Skin epidermis (tissue), 12 donors: ENCODE data around the gene PSMD7.
"Not testable (repeated sequence)": the region's sequence is repeated elsewhere in the genome, so short reads cannot be mapped to it uniquely, and the experiment has no call there.

Source experiments
- H3K27ac ChIP-seq, 21 experiments: fragments of 200-600 bp; sonication (generic) in 11 of 21; one replicate each; pipeline ENCODE4 v1.5.0; 2020; ENCODE audit warnings: mild to moderate bottlenecking in 3 of 21, inconsistent platforms in 2 of 21, moderate library complexity in 2 of 21
- H3K4me3 ChIP-seq, 7 experiments: fragments of 200-600 bp; sonication (generic) in 2 of 7; one replicate each; pipeline ENCODE4 v1.5.0; 2020; ENCODE audit warnings: inconsistent platforms in 2 of 7, mild to moderate bottlenecking in 2 of 7, moderate library complexity in 1 of 7

PSMD7 gene

GRCh38 chr16:74291577-74292208, 4.9 kb upstream of the PSMD7 start:
- no peak overlapping the region for H3K4me3 ChIP-seq
- H3K27ac ChIP-seq: peak overlapping the region in 3 of 21 experiments; percentile 34 to 59 (median 40)

GRCh38 chr16:74296104-74296431, 546 bp upstream of the PSMD7 start:
- peak overlapping the region; percentile 87 to 99 (median 95) for H3K27ac ChIP-seq
- peak overlapping the region; percentile 64 to 99 (median 81) for H3K4me3 ChIP-seq

- peak overlapping the region; percentile 87 to 99 (median 95) for H3K27ac ChIP-seq
- H3K4me3 ChIP-seq: peak overlapping the region; percentile 64 to 99 (median 81)
These were observed 591 bp downstream of the PSMD7 start for GRCh38 chr16:74297145-74297665.

GRCh38 chr16:74298104-74298503, 1.5 kb downstream of the PSMD7 start:
- Histone ChIP-seq H3K27ac (peak overlapping the region in 7 of 21 experiments; percentile 89 to 99 (median 96)), H3K4me3 (peak overlapping the region in 4 of 7 experiments; percentile 64 to 81 (median 76))

GRCh38 chr16:74302341-74302740, 5.7 kb downstream of the PSMD7 start:
- H3K4me3 ChIP-seq: no peak overlapping the region
- H3K27ac ChIP-seq: no peak overlapping the region

GRCh38 chr16:74304164-74304834, 7.7 kb downstream of the PSMD7 start:
- Histone ChIP-seq H3K4me3 (no peak overlapping the region), H3K27ac (no peak overlapping the region)

GRCh38 chr16:74304835-74305176, 8.2 kb downstream of the PSMD7 start:
- no peak overlapping the region for H3K27ac ChIP-seq

GRCh38 chr16:74305281-74305680, 8.7 kb downstream of the PSMD7 start:
- no peak overlapping the region for H3K4me3 ChIP-seq
- no peak overlapping the region for H3K27ac ChIP-seq

More at GRCh38 chr16:74304835-74305176, 8.2 kb downstream of the PSMD7 start:
- no peak overlapping the region for H3K4me3 ChIP-seq

- H3K27ac ChIP-seq: no peak overlapping the region
- no peak overlapping the region for H3K4me3 ChIP-seq
These were observed 9.6 kb downstream of the PSMD7 start for GRCh38 chr16:74305978-74306784.

GRCh38 chr16:74307383-74307782, 10.8 kb downstream of the PSMD7 start:
- no peak overlapping the region for H3K4me3 ChIP-seq
- no peak overlapping the region for H3K27ac ChIP-seq

GRCh38 chr16:74309789-74310781, 13.5 kb downstream of the PSMD7 start:
- H3K4me3 ChIP-seq: no peak overlapping the region
- H3K27ac ChIP-seq: peak overlapping the region in 1 of 21 experiments; percentile 8

- H3K27ac ChIP-seq: no peak overlapping the region
These were observed 18.4 kb downstream of the PSMD7 start for GRCh38 chr16:74315059-74315458.

GRCh38 chr16:74320707-74321106, 24.1 kb downstream of the PSMD7 start:
- peak overlapping the region in 1 of 21 experiments; percentile 69 for H3K27ac ChIP-seq
- no peak overlapping the region for H3K4me3 ChIP-seq

More at GRCh38 chr16:74315059-74315458, 18.4 kb downstream of the PSMD7 start:
- no peak overlapping the region for H3K4me3 ChIP-seq

GRCh38 chr16:74321356-74321755, 24.7 kb downstream of the PSMD7 start:
- no peak overlapping the region for H3K4me3 ChIP-seq
- H3K27ac ChIP-seq: peak overlapping the region in 6 of 21 experiments; percentile 3 to 74 (median 25)

- Histone ChIP-seq H3K27ac (peak overlapping the region in 4 of 21 experiments; percentile 11 to 76 (median 46)), H3K4me3 (no peak overlapping the region)
These were observed 25.7 kb downstream of the PSMD7 start for GRCh38 chr16:74322301-74322710.

GRCh38 chr16:74324777-74325176, 28.2 kb downstream of the PSMD7 start:
- H3K4me3 ChIP-seq, H3K27ac ChIP-seq: not testable (repeated sequence)

GRCh38 chr16:74325641-74326040, 29.0 kb downstream of the PSMD7 start:
- no peak overlapping the region for H3K4me3 ChIP-seq
- H3K27ac ChIP-seq: no peak overlapping the region

- not testable (repeated sequence) for H3K27ac ChIP-seq, H3K4me3 ChIP-seq
These were observed 31.7 kb downstream of the PSMD7 start for GRCh38 chr16:74328346-74328745.

GRCh38 chr16:74332469-74332868, 35.9 kb downstream of the PSMD7 start:
- H3K27ac ChIP-seq, H3K4me3 ChIP-seq: not testable (repeated sequence)
